ENCODE measurements around the gene ABRACL.

GRCh38 chr6:139050770-139051313 is 22.3 kb downstream of the ABRACL start:
- no peak for TF ChIP-seq HDGF (IDR thresholded peaks at IDR 0.05)
- TF ChIP-seq NR2C2 (CRISPR knock-in tag; IDR thresholded peaks at IDR 0.05) = no peak
- TF ChIP-seq NR2C2 (tag; IDR thresholded peaks at IDR 0.05) = no peak
- no peak for TF ChIP-seq ZNF24 (IDR thresholded peaks at IDR 0.05)

All from K562 (cell line).